Smooth muscle cell (in vitro differentiated cells): ENCODE measurements around the gene SHKBP1. TPM values are rescaled to one million over a fixed set of nuclear protein-coding genes. Genes with fewer than 3 reads are reported as not detected.
A peak's percentile ranks its signal among the peaks of the same experiment; 100 is the strongest.

ENCODE experiments used
- DNase-seq: peaks from one replicate; lab custom pipeline; 2025; ENCODE audit not compliant: unreplicated experiment; lab: John Stamatoyannopoulos, UW
- H2AFZ ChIP-seq: fragments of 200-600 bp; sonication (generic); 2 replicates; pipeline ENCODE4 v1.6.0; 2016; ENCODE audit warnings: antibody characterized with exemption, low read depth, mild to moderate bottlenecking
- H3F3A ChIP-seq: fragments of 200-600 bp; sonication (generic); 2 replicates; pipeline ENCODE4 v1.6.0; 2017; ENCODE audit warnings: antibody characterized with exemption, low read depth
- H3K27ac ChIP-seq: fragments of 200-600 bp; sonication (generic); 2 replicates; pipeline ENCODE4 v1.5.1; 2016; ENCODE audit warnings: low read depth, mild to moderate bottlenecking
- H3K27me3 ChIP-seq: fragments of 200-600 bp; sonication (generic); 2 replicates; pipeline ENCODE4 v1.6.1; 2016; ENCODE audit warnings: low read depth, mild to moderate bottlenecking
- H3K36me3 ChIP-seq: fragments of 200-600 bp; sonication (generic); 2 replicates; pipeline ENCODE4 v1.5.1; 2016; ENCODE audit warnings: low read depth
- H3K4me1 ChIP-seq: fragments of 200-600 bp; sonication (generic); 2 replicates; pipeline ENCODE4 v1.5.1; 2016; ENCODE audit warnings: low read depth
- H3K4me2 ChIP-seq: fragments of 200-600 bp; sonication (generic); 2 replicates; pipeline ENCODE4 v1.6.0; 2016; ENCODE audit warnings: mild to moderate bottlenecking
- H3K4me3 ChIP-seq: fragments of 200-600 bp; sonication (generic); 2 replicates; pipeline ENCODE4 v1.5.1; 2016; ENCODE audit warnings: mild to moderate bottlenecking
- H3K79me2 ChIP-seq: fragments of 200-600 bp; sonication (generic); 2 replicates; pipeline ENCODE4 v1.6.0; 2016; ENCODE audit warnings: low read depth, mild to moderate bottlenecking
- H3K9ac ChIP-seq: fragments of 200-600 bp; sonication (generic); 2 replicates; pipeline ENCODE4 v1.6.0; 2016; ENCODE audit warnings: low read depth
- H3K9me3 ChIP-seq: fragments of 200-600 bp; sonication (generic); replicated peaks from 2 replicates; pipeline ENCODE4 v1.5.1; 2016; ENCODE audit warnings: low read depth
- H4K20me1 ChIP-seq: fragments of 200-600 bp; sonication (generic); 2 replicates; pipeline ENCODE4 v1.6.0; 2016; ENCODE audit warnings: low read depth
- CTCF ChIP-seq: fragments of 200-600 bp; sonication (generic); IDR thresholded peaks from 2 replicates; pipeline ENCODE4 v1.5.1; 2017; ENCODE audit warnings: borderline replicate concordance, mild to moderate bottlenecking, antibody characterized with exemption; ENCODE audit not compliant: insufficient read depth, poor library complexity, severe bottlenecking
- WGBS: methylation state at CpG from one replicate; pipeline ENCODE4 v1.1.7; 2016; ENCODE audit warnings: low lambda C conversion rate; 5-methylcytosine and 5-hydroxymethylcytosine counted together
- polyA plus RNA-seq: library from polyadenylated mRNA; unstranded; fragments of >200 nt; fragmentation: Nextera tagmentation; extraction: Ambion mirVana; gene quantifications from 2 replicates; pipeline ENCODE4 v1.2.1, GENCODE V29; 2016
- total RNA-seq: library from RNA; depleted of rRNA; stranded (reverse); fragments of >200 nt; gene quantifications from 2 replicates; pipeline ENCODE4 v1.2.3, GENCODE V29; 2014

The SHKBP1 gene
- total and polyA plus RNA-seq, 2 experiments from 2014 or later, result 40.9 to 90.8 TPM

- Histone ChIP-seq H3K4me2 (peak overlapping the region; percentile 94), H3K27me3 (peaks cover 3% of the 10 kb centered on the region), H3F3A (peaks cover 33% of the 10 kb centered on the region), H3K79me2 (no peaks in the 10 kb centered on the region), H2AFZ (no peak overlapping the region), H3K36me3 (no peaks in the 10 kb centered on the region), H3K4me1 (peaks cover 42% of the 10 kb centered on the region), H3K27ac (peak overlapping the region; percentile 70), H3K4me3 (peak overlapping the region; percentile 55), H4K20me1 (peaks cover 4% of the 10 kb centered on the region), H3K9me3 (no peaks in the 10 kb centered on the region), H3K9ac (no peak overlapping the region)
- 13% methylated on average over 2 of the region's 2 CpGs for WGBS
- TF ChIP-seq CTCF, result no peak
- DNase-seq, result no peak
Observed at GRCh38 chr19:40603071-40603388, 26.4 kb downstream of the SHKBP1 start.

- H3K4me2 ChIP-seq, result peak overlapping the region; percentile 94
- H3K9me3 ChIP-seq, result no peaks in the 10 kb centered on the region
- peaks cover 4% of the 10 kb centered on the region for H4K20me1 ChIP-seq
- peaks cover 33% of the 10 kb centered on the region for H3F3A ChIP-seq
- 3% methylated on average over 40 of the region's 43 CpGs for WGBS
- DNase-seq, result peak; percentile 76
- H3K27ac ChIP-seq, result peak overlapping the region; percentile 70
- H3K79me2 ChIP-seq, result no peaks in the 10 kb centered on the region
- peak overlapping the region; percentile 15 for H2AFZ ChIP-seq
- H3K36me3 ChIP-seq, result no peaks in the 10 kb centered on the region
- peaks cover 3% of the 10 kb centered on the region for H3K27me3 ChIP-seq
- no peak overlapping the region for H3K9ac ChIP-seq
- peaks cover 42% of the 10 kb centered on the region for H3K4me1 ChIP-seq
- H3K4me3 ChIP-seq, result peak overlapping the region; percentile 55
- peak; percentile 2 for TF ChIP-seq CTCF
Observed at GRCh38 chr19:40603389-40604170, 26.9 kb downstream of the SHKBP1 start.

- no peak overlapping the region for H3K9ac ChIP-seq
Observed at GRCh38 chr19:40604171-40604646, 27.5 kb downstream of the SHKBP1 start.

More at GRCh38 chr19:40604171-40604646, 27.5 kb downstream of the SHKBP1 start:
- Histone ChIP-seq H3K27me3 (no peaks in the 10 kb centered on the region), H3K36me3 (no peaks in the 10 kb centered on the region), H3K4me1 (peaks cover 44% of the 10 kb centered on the region), H3K9me3 (no peaks in the 10 kb centered on the region), H3K79me2 (no peaks in the 10 kb centered on the region), H4K20me1 (no peaks in the 10 kb centered on the region), H3K27ac (no peak overlapping the region), H2AFZ (no peak overlapping the region), H3K4me2 (peak overlapping the region; percentile 94), H3F3A (peaks cover 29% of the 10 kb centered on the region), H3K4me3 (peak overlapping the region; percentile 55)
- TF ChIP-seq CTCF, result no peak
- 8% methylated on average over 18 of the region's 18 CpGs for WGBS
- DNase-seq, result no peak
